Astrocyte of the spinal cord (primary cell): ENCODE results near the gene CT55.
A peak's percentile ranks its signal among the peaks of the same experiment; 100 is the strongest.

Source experiments
- DNase-seq: peaks from one replicate; pipeline ENCODE4 v3.0.0; 2011; ENCODE audit warnings: low read depth, low spot score
- H3K4me3 ChIP-seq: 2 replicates; pipeline ENCODE4 v1.5.1; 2011; ENCODE audit warnings: low read depth, mild to moderate bottlenecking, low read length, moderate library complexity
- CTCF ChIP-seq: IDR thresholded peaks from 2 replicates; pipeline ENCODE4 v1.5.1; 2012; ENCODE audit warnings: low read depth, mild to moderate bottlenecking, low read length, inconsistent platforms
- in situ Hi-C: cut with HindIII; loops from 2 replicates; pipeline ENCODE4 v1.10.0; 2017; ENCODE audit warnings: low sequenced_read_pairs

CT55 gene

GRCh38 chrX:135114392-135114791 is 56.8 kb downstream of the CT55 start:
- TF ChIP-seq CTCF = no peak
- no peak overlapping the region for H3K4me3 ChIP-seq
- DNase-seq = no peak
- in situ Hi-C loops = no loop called here

DNA sequence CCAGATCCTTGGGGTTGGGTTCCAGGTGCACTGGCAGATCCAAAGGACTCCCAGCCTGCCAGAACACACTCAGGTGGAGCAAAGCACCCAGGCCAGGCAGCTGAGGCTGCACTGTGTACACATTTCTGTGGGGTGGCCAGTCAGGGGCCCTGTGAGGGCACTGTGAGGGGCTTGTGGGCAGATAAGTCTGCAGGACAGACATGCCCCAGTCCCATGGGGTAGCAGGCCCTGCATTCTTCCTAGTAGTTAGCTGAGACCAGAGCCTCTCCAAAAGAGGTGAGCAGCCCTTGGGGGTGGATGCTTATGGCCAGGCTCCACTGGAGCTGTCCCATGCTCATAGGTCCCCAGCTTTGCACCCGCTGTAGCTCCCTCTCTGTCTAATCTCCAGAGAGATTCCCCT is 58.5 kb downstream of the CT55 start:
- TF ChIP-seq CTCF = no peak
- DNase-seq = no peak
- H3K4me3 ChIP-seq = no peak overlapping the region
- in situ Hi-C loops = no loop called here

DNA sequence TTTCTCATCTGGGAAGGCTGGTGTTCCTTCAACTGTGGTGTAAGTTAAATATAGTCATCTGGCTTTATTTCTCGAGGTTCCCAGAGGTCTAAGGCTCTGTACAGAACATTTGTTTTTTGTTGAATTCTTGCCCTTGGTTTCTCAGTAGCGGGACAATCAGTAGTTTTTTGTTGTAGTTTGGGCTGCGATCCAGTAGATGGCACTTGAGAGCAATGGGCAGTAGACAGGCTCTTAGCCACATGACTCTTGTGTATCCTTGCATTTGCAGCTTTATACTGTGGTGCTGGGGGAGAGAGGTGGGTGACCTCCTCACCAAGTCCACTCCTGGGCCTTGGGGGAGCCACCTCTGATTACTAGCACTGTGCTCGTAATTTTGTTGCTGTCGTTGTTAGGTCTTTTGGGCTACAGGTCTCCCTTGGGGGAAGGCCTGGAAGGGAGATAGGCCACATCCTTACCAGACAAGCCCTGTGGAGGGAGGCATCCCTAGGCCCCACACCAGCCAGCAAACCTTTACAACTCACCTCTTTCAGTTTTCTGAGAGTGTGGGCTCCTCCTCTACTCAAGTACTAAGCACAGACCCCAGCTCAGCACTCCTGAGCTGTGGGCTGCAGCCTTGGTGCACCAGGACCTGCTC is 59.0 kb downstream of the CT55 start:
- in situ Hi-C loops = no loop called here
- peak; percentile 80 for TF ChIP-seq CTCF
- no peak overlapping the region for H3K4me3 ChIP-seq
- peak; percentile 22 for DNase-seq

GRCh38 chrX:135109554-135109953 is 61.6 kb downstream of the CT55 start:
- DNase-seq = no peak
- H3K4me3 ChIP-seq = no peak overlapping the region
- in situ Hi-C loops = no loop called here
- no peak for TF ChIP-seq CTCF
